Measurements from ENCODE around the gene NDUFAF2. TPM values are rescaled to one million over a fixed set of nuclear protein-coding genes. Genes with fewer than 3 reads are reported as not detected.
"Not testable (repeated sequence)": the region's sequence is repeated elsewhere in the genome, so short reads cannot be mapped to it uniquely, and the experiment has no call there.

Gene NDUFAF2
- total RNA-seq, 1 experiment from 2014 or later, result 66.8 TPM

GRCh38 chr5:60960591-60960990, 15.6 kb downstream of the NDUFAF2 start:
- Histone ChIP-seq H3K36me3 (no peaks in the 10 kb centered on the region), H3K4me3 (no peak overlapping the region), H3K9me3 (replicated peaks) (no peaks in the 10 kb centered on the region), H3K4me1 (replicated peaks) (no peaks in the 10 kb centered on the region), H3K27me3 (replicated peaks) (no peaks in the 10 kb centered on the region), H3K27ac (no peak overlapping the region)
- DNase-seq (ENCODE audit: low read depth in 1 of 2, low spot score in 2 of 2), result peak in 1 of 2 experiments; percentile 6

- Histone ChIP-seq H3K9me3 (replicated peaks) (no peaks in the 10 kb centered on the region), H3K27ac (no peak overlapping the region), H3K36me3 (no peaks in the 10 kb centered on the region), H3K4me3 (no peak overlapping the region), H3K4me1 (replicated peaks) (no peaks in the 10 kb centered on the region), H3K27me3 (replicated peaks) (no peaks in the 10 kb centered on the region)
- DNase-seq (ENCODE audit: low read depth in 1 of 2, low spot score in 2 of 2), result no peak
Measured at GRCh38 chr5:60961685-60962084, 16.7 kb downstream of the NDUFAF2 start.

GRCh38 chr5:60972231-60972630, 27.2 kb downstream of the NDUFAF2 start:
- no peak for DNase-seq (ENCODE audit: low read depth in 1 of 2, low spot score in 2 of 2)

GRCh38 chr5:60977956-60978737, 33.1 kb downstream of the NDUFAF2 start:
- no peak for DNase-seq (ENCODE audit: low read depth in 1 of 2, low spot score in 2 of 2)
- Histone ChIP-seq H3K4me1 (replicated peaks) (no peaks in the 10 kb centered on the region), H3K9me3 (replicated peaks) (0 out of 2 replicates have a peak, but pooled peaks cover 3% of the 10 kb centered on the region), H3K36me3 (no peaks in the 10 kb centered on the region), H3K27me3 (replicated peaks) (no peaks in the 10 kb centered on the region), H3K27ac (no peak overlapping the region), H3K4me3 (no peak overlapping the region)

More at GRCh38 chr5:60972231-60972630, 27.2 kb downstream of the NDUFAF2 start:
- Histone ChIP-seq H3K4me1 (replicated peaks) (no peaks in the 10 kb centered on the region), H3K36me3 (no peaks in the 10 kb centered on the region), H3K9me3 (replicated peaks) (no peaks in the 10 kb centered on the region), H3K27me3 (replicated peaks) (no peaks in the 10 kb centered on the region), H3K27ac (no peak overlapping the region), H3K4me3 (no peak overlapping the region)

- H3K4me1 ChIP-seq (replicated peaks), result no peaks in the 10 kb centered on the region
- no peaks in the 10 kb centered on the region for H3K27me3 ChIP-seq (replicated peaks)
- no peak for DNase-seq (ENCODE audit: low read depth in 1 of 2, low spot score in 2 of 2)
- no peak overlapping the region for H3K4me3 ChIP-seq
- 0 out of 2 replicates have a peak, but pooled peaks cover 3% of the 10 kb centered on the region for H3K9me3 ChIP-seq (replicated peaks)
- H3K27ac ChIP-seq, result no peak overlapping the region
- no peaks in the 10 kb centered on the region for H3K36me3 ChIP-seq
Measured at GRCh38 chr5:60978968-60979367, 34.0 kb downstream of the NDUFAF2 start.

GRCh38 chr5:60980511-60980910, 35.5 kb downstream of the NDUFAF2 start:
- Histone ChIP-seq H3K36me3 (no peaks in the 10 kb centered on the region), H3K4me3 (no peak overlapping the region), H3K27me3 (replicated peaks) (no peaks in the 10 kb centered on the region), H3K9me3 (replicated peaks) (0 out of 2 replicates have a peak, but pooled peaks cover 3% of the 10 kb centered on the region), H3K27ac (no peak overlapping the region), H3K4me1 (replicated peaks) (no peaks in the 10 kb centered on the region)
- no peak for DNase-seq (ENCODE audit: low read depth in 1 of 2, low spot score in 2 of 2)

- H3K36me3 ChIP-seq; DNase-seq (ENCODE audit: low read depth in 1 of 2, low spot score in 2 of 2); H3K27me3 ChIP-seq (replicated peaks); H3K9me3 ChIP-seq (replicated peaks); H3K4me3 ChIP-seq; H3K27ac ChIP-seq; H3K4me1 ChIP-seq (replicated peaks): not testable (repeated sequence)
Measured at GRCh38 chr5:60982127-60982526, 37.1 kb downstream of the NDUFAF2 start.

- Histone ChIP-seq H3K4me1 (replicated peaks) (no peaks in the 10 kb centered on the region), H3K27ac (no peak overlapping the region), H3K36me3 (no peaks in the 10 kb centered on the region), H3K4me3 (no peak overlapping the region), H3K9me3 (replicated peaks) (no peaks in the 10 kb centered on the region; the same call in none of the 2 replicates), H3K27me3 (replicated peaks) (no peaks in the 10 kb centered on the region)
- no peak for DNase-seq (ENCODE audit: low read depth in 1 of 2, low spot score in 2 of 2)
Measured at GRCh38 chr5:60989790-60990189, 44.8 kb downstream of the NDUFAF2 start.

GRCh38 chr5:60992871-60993270, 47.9 kb downstream of the NDUFAF2 start:
- no peaks in the 10 kb centered on the region for H3K36me3 ChIP-seq
- H3K4me3 ChIP-seq, result no peak overlapping the region
- H3K27me3 ChIP-seq (replicated peaks), result no peaks in the 10 kb centered on the region
- H3K27ac ChIP-seq, result no peak overlapping the region
- H3K4me1 ChIP-seq (replicated peaks), result no peaks in the 10 kb centered on the region
- no peaks in the 10 kb centered on the region; the same call in 1 of the 2 replicates for H3K9me3 ChIP-seq (replicated peaks)
- DNase-seq (ENCODE audit: low read depth in 1 of 2, low spot score in 2 of 2), result no peak

- Histone ChIP-seq H3K4me3 (no peak overlapping the region), H3K27ac (no peak overlapping the region), H3K4me1 (replicated peaks) (no peaks in the 10 kb centered on the region), H3K9me3 (replicated peaks) (no peaks in the 10 kb centered on the region), H3K36me3 (no peaks in the 10 kb centered on the region), H3K27me3 (replicated peaks) (no peaks in the 10 kb centered on the region)
- no peak for DNase-seq (ENCODE audit: low read depth in 1 of 2, low spot score in 2 of 2)
Measured at GRCh38 chr5:60993425-60993824, 48.4 kb downstream of the NDUFAF2 start.

- H3K4me1 ChIP-seq (replicated peaks), result no peaks in the 10 kb centered on the region
- H3K4me3 ChIP-seq, result no peak overlapping the region
- H3K9me3 ChIP-seq (replicated peaks), result no peaks in the 10 kb centered on the region
- no peaks in the 10 kb centered on the region for H3K36me3 ChIP-seq
- no peak for DNase-seq (ENCODE audit: low read depth in 1 of 2, low spot score in 2 of 2)
- no peak overlapping the region for H3K27ac ChIP-seq
- H3K27me3 ChIP-seq (replicated peaks), result no peaks in the 10 kb centered on the region
Measured at GRCh38 chr5:60993875-60994571, 49.0 kb downstream of the NDUFAF2 start.

- DNase-seq (ENCODE audit: low read depth in 1 of 2, low spot score in 2 of 2), result no peak
- no peaks in the 10 kb centered on the region for H3K4me1 ChIP-seq (replicated peaks)
- no peak overlapping the region for H3K27ac ChIP-seq
- no peak overlapping the region for H3K4me3 ChIP-seq
- H3K27me3 ChIP-seq (replicated peaks), result no peaks in the 10 kb centered on the region
- H3K9me3 ChIP-seq (replicated peaks), result no peaks in the 10 kb centered on the region
- H3K36me3 ChIP-seq, result no peaks in the 10 kb centered on the region
Measured at GRCh38 chr5:60996368-60996767, 51.4 kb downstream of the NDUFAF2 start.

- Histone ChIP-seq H3K9me3 (replicated peaks) (no peaks in the 10 kb centered on the region), H3K27ac (no peak overlapping the region), H3K27me3 (replicated peaks) (no peaks in the 10 kb centered on the region), H3K4me3 (no peak overlapping the region), H3K4me1 (replicated peaks) (no peaks in the 10 kb centered on the region), H3K36me3 (no peaks in the 10 kb centered on the region)
- no peak for DNase-seq (ENCODE audit: low read depth in 1 of 2, low spot score in 2 of 2)
Measured at GRCh38 chr5:60997721-60998120, 52.7 kb downstream of the NDUFAF2 start.

GRCh38 chr5:61000887-61001286, 55.9 kb downstream of the NDUFAF2 start:
- DNase-seq (ENCODE audit: low read depth in 1 of 2, low spot score in 2 of 2), result no peak
- no peak overlapping the region for H3K27ac ChIP-seq
- no peaks in the 10 kb centered on the region for H3K4me1 ChIP-seq (replicated peaks)

More at GRCh38 chr5:61000887-61001286, 55.9 kb downstream of the NDUFAF2 start:
- Histone ChIP-seq H3K27me3 (replicated peaks) (no peaks in the 10 kb centered on the region), H3K4me3 (no peak overlapping the region), H3K36me3 (no peaks in the 10 kb centered on the region), H3K9me3 (replicated peaks) (no peaks in the 10 kb centered on the region)

All from SJSA1 (cell line).